ENCODE data around the gene C17orf107.

Gene C17orf107

GRCh38 chr17:4896332-4897197 is 2.8 kb upstream of the C17orf107 start:
- H3K36me3 ChIP-seq (ENCODE audit: control insufficient read depth, insufficient read depth, low read length) = peaks cover 15% of the 10 kb centered on the region
- H3K27me3 ChIP-seq (ENCODE audit: control insufficient read depth, insufficient read depth, low read length) = peaks cover 18% of the 10 kb centered on the region
- no peak overlapping the region for H3K9ac ChIP-seq (ENCODE audit: low read length)
- no peak overlapping the region for H3K4me3 ChIP-seq (ENCODE audit: low read length)
- peaks cover 22% of the 10 kb centered on the region for H3K4me1 ChIP-seq (ENCODE audit: control insufficient read depth, insufficient read depth, low read length)
- no peaks in the 10 kb centered on the region for H3K9me3 ChIP-seq (ENCODE audit: control insufficient read depth, low read length)

GRCh38 chr17:4897198-4897687 is 2.1 kb upstream of the C17orf107 start:
- H3K9ac ChIP-seq (ENCODE audit: low read length) = no peak overlapping the region

GRCh38 chr17:4897785-4898184 is 1.6 kb upstream of the C17orf107 start:
- peaks cover 23% of the 10 kb centered on the region for H3K4me1 ChIP-seq (ENCODE audit: control insufficient read depth, insufficient read depth, low read length)
- peaks cover 18% of the 10 kb centered on the region for H3K27me3 ChIP-seq (ENCODE audit: control insufficient read depth, insufficient read depth, low read length)
- peaks cover 9% of the 10 kb centered on the region for H3K36me3 ChIP-seq (ENCODE audit: control insufficient read depth, insufficient read depth, low read length)
- no peak overlapping the region for H3K9ac ChIP-seq (ENCODE audit: low read length)
- H3K4me3 ChIP-seq (ENCODE audit: low read length) = no peak overlapping the region
- no peaks in the 10 kb centered on the region for H3K9me3 ChIP-seq (ENCODE audit: control insufficient read depth, low read length)

More at GRCh38 chr17:4897198-4897687, 2.1 kb upstream of the C17orf107 start:
- peaks cover 22% of the 10 kb centered on the region for H3K4me1 ChIP-seq (ENCODE audit: control insufficient read depth, insufficient read depth, low read length)
- no peaks in the 10 kb centered on the region for H3K9me3 ChIP-seq (ENCODE audit: control insufficient read depth, low read length)
- H3K36me3 ChIP-seq (ENCODE audit: control insufficient read depth, insufficient read depth, low read length) = peaks cover 9% of the 10 kb centered on the region
- no peak overlapping the region for H3K4me3 ChIP-seq (ENCODE audit: low read length)
- H3K27me3 ChIP-seq (ENCODE audit: control insufficient read depth, insufficient read depth, low read length) = peaks cover 18% of the 10 kb centered on the region

- Histone ChIP-seq H3K4me3 (ENCODE audit: low read length) (no peak overlapping the region), H3K27me3 (ENCODE audit: control insufficient read depth, insufficient read depth, low read length) (peaks cover 18% of the 10 kb centered on the region), H3K4me1 (ENCODE audit: control insufficient read depth, insufficient read depth, low read length) (peaks cover 28% of the 10 kb centered on the region)
These were observed 985 bp upstream of the C17orf107 start for GRCh38 chr17:4898351-4898750.

GRCh38 chr17:4898927-4899326 is 409 bp upstream of the C17orf107 start:
- H3K4me1 ChIP-seq (ENCODE audit: control insufficient read depth, insufficient read depth, low read length) = peaks cover 32% of the 10 kb centered on the region
- H3K9me3 ChIP-seq (ENCODE audit: control insufficient read depth, low read length) = no peaks in the 10 kb centered on the region
- peak overlapping the region; percentile 67 for H3K4me3 ChIP-seq (ENCODE audit: low read length)
- peaks cover 5% of the 10 kb centered on the region for H3K36me3 ChIP-seq (ENCODE audit: control insufficient read depth, insufficient read depth, low read length)
- peaks cover 18% of the 10 kb centered on the region for H3K27me3 ChIP-seq (ENCODE audit: control insufficient read depth, insufficient read depth, low read length)
- H3K9ac ChIP-seq (ENCODE audit: low read length) = peak overlapping the region; percentile 78

More at GRCh38 chr17:4898351-4898750, 985 bp upstream of the C17orf107 start:
- H3K9ac ChIP-seq (ENCODE audit: low read length) = no peak overlapping the region
- H3K9me3 ChIP-seq (ENCODE audit: control insufficient read depth, low read length) = no peaks in the 10 kb centered on the region
- H3K36me3 ChIP-seq (ENCODE audit: control insufficient read depth, insufficient read depth, low read length) = peaks cover 9% of the 10 kb centered on the region

GRCh38 chr17:4900231-4901107 is 1.1 kb downstream of the C17orf107 start:
- Histone ChIP-seq H3K9me3 (ENCODE audit: control insufficient read depth, low read length) (no peaks in the 10 kb centered on the region), H3K4me3 (ENCODE audit: low read length) (peak overlapping the region; percentile 67), H3K9ac (ENCODE audit: low read length) (peak overlapping the region; percentile 78), H3K36me3 (ENCODE audit: control insufficient read depth, insufficient read depth, low read length) (no peaks in the 10 kb centered on the region), H3K4me1 (ENCODE audit: control insufficient read depth, insufficient read depth, low read length) (peaks cover 32% of the 10 kb centered on the region), H3K27me3 (ENCODE audit: control insufficient read depth, insufficient read depth, low read length) (peaks cover 18% of the 10 kb centered on the region)

- H3K9ac ChIP-seq (ENCODE audit: low read length) = no peak overlapping the region
- no peak overlapping the region for H3K4me3 ChIP-seq (ENCODE audit: low read length)
These were observed 1.8 kb downstream of the C17orf107 start for GRCh38 chr17:4901108-4901647.

GRCh38 chr17:4901648-4902344 is 2.5 kb downstream of the C17orf107 start:
- Histone ChIP-seq H3K9ac (ENCODE audit: low read length) (no peak overlapping the region), H3K4me1 (ENCODE audit: control insufficient read depth, insufficient read depth, low read length) (peaks cover 32% of the 10 kb centered on the region), H3K9me3 (ENCODE audit: control insufficient read depth, low read length) (no peaks in the 10 kb centered on the region), H3K27me3 (ENCODE audit: control insufficient read depth, insufficient read depth, low read length) (peaks cover 18% of the 10 kb centered on the region), H3K36me3 (ENCODE audit: control insufficient read depth, insufficient read depth, low read length) (no peaks in the 10 kb centered on the region), H3K4me3 (ENCODE audit: low read length) (no peak overlapping the region)

More at GRCh38 chr17:4901108-4901647, 1.8 kb downstream of the C17orf107 start:
- Histone ChIP-seq H3K9me3 (ENCODE audit: control insufficient read depth, low read length) (no peaks in the 10 kb centered on the region), H3K27me3 (ENCODE audit: control insufficient read depth, insufficient read depth, low read length) (peaks cover 18% of the 10 kb centered on the region), H3K36me3 (ENCODE audit: control insufficient read depth, insufficient read depth, low read length) (no peaks in the 10 kb centered on the region), H3K4me1 (ENCODE audit: control insufficient read depth, insufficient read depth, low read length) (peaks cover 32% of the 10 kb centered on the region)

- peaks cover 32% of the 10 kb centered on the region for H3K4me1 ChIP-seq (ENCODE audit: control insufficient read depth, insufficient read depth, low read length)
These were observed 3.2 kb downstream of the C17orf107 start for GRCh38 chr17:4902540-4902939.

GRCh38 chr17:4903051-4903818 is 3.9 kb downstream of the C17orf107 start, which contains the start of gene CHRNE:
Gene CHRNE (minus strand): TSS chr17:4903098. CDS start chr17:4903063, 35 bp downstream.
- peak within 1 kb of the TSS; percentile 6 for H3K4me3 ChIP-seq (ENCODE audit: low read length)
- no peaks in the 10 kb centered on the region for H3K9me3 ChIP-seq (ENCODE audit: control insufficient read depth, low read length)
- peaks cover 32% of the 10 kb centered on the region for H3K4me1 ChIP-seq (ENCODE audit: control insufficient read depth, insufficient read depth, low read length)
- H3K36me3 ChIP-seq (ENCODE audit: control insufficient read depth, insufficient read depth, low read length) = no peaks in the 10 kb centered on the region
- H3K27me3 ChIP-seq (ENCODE audit: control insufficient read depth, insufficient read depth, low read length) = peaks cover 18% of the 10 kb centered on the region
- H3K9ac ChIP-seq (ENCODE audit: low read length) = no peak within 1 kb of the TSS

More at GRCh38 chr17:4902540-4902939, 3.2 kb downstream of the C17orf107 start:
- H3K4me3 ChIP-seq (ENCODE audit: low read length) = no peak overlapping the region
- no peaks in the 10 kb centered on the region for H3K36me3 ChIP-seq (ENCODE audit: control insufficient read depth, insufficient read depth, low read length)
- H3K27me3 ChIP-seq (ENCODE audit: control insufficient read depth, insufficient read depth, low read length) = peaks cover 18% of the 10 kb centered on the region
- H3K9ac ChIP-seq (ENCODE audit: low read length) = no peak overlapping the region
- H3K9me3 ChIP-seq (ENCODE audit: control insufficient read depth, low read length) = no peaks in the 10 kb centered on the region

Data from mucosa of stomach (tissue), 1 donor.